Measurements from ENCODE around the gene SLC5A9.
"Not testable (repeated sequence)": the region's sequence is repeated elsewhere in the genome, so short reads cannot be mapped to it uniquely, and the experiment has no call there.

SLC5A9 gene

GRCh38 chr1:48222501-48223242, at the start of gene SLC5A9:
SLC5A9 (plus strand) TSS chr1:48222716; CDS start chr1:48222737, 21 bp downstream.
- DNase-seq = no peak

GRCh38 chr1:48175116-48175515, 47.4 kb upstream of the SLC5A9 start:
- no peak for DNase-seq

GRCh38 chr1:48177257-48177656, 45.3 kb upstream of the SLC5A9 start:
- DNase-seq = no peak

GRCh38 chr1:48181669-48182367, 40.7 kb upstream of the SLC5A9 start:
- DNase-seq = no peak

- no peak for DNase-seq
These were observed 40.1 kb upstream of the SLC5A9 start for GRCh38 chr1:48182439-48182838.

- DNase-seq = no peak
These were observed 36.1 kb upstream of the SLC5A9 start for GRCh38 chr1:48186306-48186839.

- no peak for DNase-seq
These were observed 34.5 kb upstream of the SLC5A9 start for GRCh38 chr1:48187969-48188563.

- no peak for DNase-seq
These were observed 31.6 kb upstream of the SLC5A9 start for GRCh38 chr1:48190881-48191280.

- no peak for DNase-seq
These were observed 27.7 kb upstream of the SLC5A9 start for GRCh38 chr1:48194801-48195200.

- DNase-seq = no peak
These were observed 26.3 kb upstream of the SLC5A9 start for GRCh38 chr1:48196237-48196636.

- DNase-seq = no peak
These were observed 23.5 kb upstream of the SLC5A9 start for GRCh38 chr1:48198970-48199369.

- DNase-seq = no peak
These were observed 22.2 kb upstream of the SLC5A9 start for GRCh38 chr1:48200166-48200900.

GRCh38 chr1:48202030-48202752, 20.3 kb upstream of the SLC5A9 start:
- DNase-seq = peak; percentile 78

GRCh38 chr1:48203287-48203900, 19.1 kb upstream of the SLC5A9 start:
- no peak for DNase-seq

- no peak for DNase-seq
These were observed 17.0 kb upstream of the SLC5A9 start for GRCh38 chr1:48205522-48205921.

- DNase-seq = no peak
These were observed 16.1 kb upstream of the SLC5A9 start for GRCh38 chr1:48206371-48206770.

- DNase-seq = no peak
These were observed 15.4 kb upstream of the SLC5A9 start for GRCh38 chr1:48207131-48207530.

- DNase-seq = no peak
These were observed 14.9 kb upstream of the SLC5A9 start for GRCh38 chr1:48207536-48208075.

- DNase-seq = no peak
These were observed 14.3 kb upstream of the SLC5A9 start for GRCh38 chr1:48208251-48208650.

- DNase-seq = no peak
These were observed 13.9 kb upstream of the SLC5A9 start for GRCh38 chr1:48208652-48209051.

GRCh38 chr1:48213462-48213861, 9.1 kb upstream of the SLC5A9 start:
- DNase-seq = not testable (repeated sequence)

GRCh38 chr1:48214366-48214765, 8.2 kb upstream of the SLC5A9 start:
- not testable (repeated sequence) for DNase-seq

All from activated CD8-positive, alpha-beta memory T cell treated with anti-CD3 and anti-CD28 coated beads for 24 hours (primary cell).